Raji (cell line): Measurements from ENCODE around the gene CD69.

Source experiments
- POLR2A ChIP-seq: IDR thresholded peaks from 2 replicates; pipeline ENCODE4 v1.6.1; 2011; ENCODE audit warnings: low read depth, low read length, control low read depth; ENCODE audit not compliant: insufficient read depth

Gene CD69

DNA sequence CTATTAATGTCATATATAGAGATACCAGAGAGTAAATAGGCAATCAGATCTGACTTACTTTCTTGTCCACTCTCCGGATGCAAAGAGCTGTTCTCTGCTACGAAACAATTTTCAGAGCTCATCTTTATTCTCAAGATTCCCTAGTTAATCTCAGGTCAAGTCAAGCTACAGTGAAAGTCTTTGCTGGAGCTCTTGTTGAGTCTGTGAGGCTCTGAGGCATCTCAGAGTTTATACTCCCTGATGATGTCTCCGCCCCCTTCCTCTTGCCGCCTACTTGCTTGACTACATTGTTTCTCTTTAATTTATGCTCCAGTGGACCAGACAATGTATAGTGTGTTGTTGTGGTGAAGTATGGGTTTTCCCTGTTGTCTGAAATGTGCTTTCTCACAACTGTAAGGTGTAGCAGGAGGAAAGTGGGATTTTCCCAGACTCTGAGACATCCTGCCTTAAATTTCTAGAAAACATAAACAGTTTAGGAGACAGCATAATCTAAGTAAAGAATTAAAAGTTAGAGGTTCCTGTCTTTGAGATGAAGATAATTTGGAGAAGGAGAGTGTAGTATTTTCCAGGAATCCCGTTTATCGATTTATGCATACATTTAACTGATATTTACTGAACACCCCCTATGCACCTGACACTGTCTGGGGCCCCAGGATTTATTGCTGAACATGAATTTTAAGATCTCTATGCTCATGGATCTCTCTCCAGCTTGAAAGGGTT is at the start of gene CD69:
Gene CD69, minus strand, starts transcription at position 203 of the 720 bp plus-strand sequence. Its CDS starts 81 bp downstream, at position 122.
- TF ChIP-seq POLR2A = peak; percentile 68

DNA sequence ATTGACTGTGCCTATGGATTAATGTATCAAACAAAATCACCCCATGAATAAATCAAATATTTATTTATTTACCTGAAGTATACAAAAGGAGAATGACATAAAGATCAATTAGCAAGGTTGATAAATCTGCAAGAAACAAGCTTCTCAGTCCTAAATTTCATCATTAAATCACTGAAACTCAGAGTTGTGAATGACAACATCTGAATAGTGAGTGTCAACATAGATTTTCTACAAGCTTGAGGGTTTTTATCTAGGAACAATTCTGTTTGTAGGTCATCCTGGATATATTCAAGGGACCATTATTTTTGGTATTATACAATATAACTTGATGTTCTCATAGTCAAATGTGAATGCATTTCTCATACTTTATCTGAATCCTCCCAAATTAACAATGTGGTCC is 49.2 kb upstream of the CD69 start:
- no peak for TF ChIP-seq POLR2A

GRCh38 chr12:9809338-9809737 is 48.6 kb upstream of the CD69 start:
- TF ChIP-seq POLR2A = no peak

DNA sequence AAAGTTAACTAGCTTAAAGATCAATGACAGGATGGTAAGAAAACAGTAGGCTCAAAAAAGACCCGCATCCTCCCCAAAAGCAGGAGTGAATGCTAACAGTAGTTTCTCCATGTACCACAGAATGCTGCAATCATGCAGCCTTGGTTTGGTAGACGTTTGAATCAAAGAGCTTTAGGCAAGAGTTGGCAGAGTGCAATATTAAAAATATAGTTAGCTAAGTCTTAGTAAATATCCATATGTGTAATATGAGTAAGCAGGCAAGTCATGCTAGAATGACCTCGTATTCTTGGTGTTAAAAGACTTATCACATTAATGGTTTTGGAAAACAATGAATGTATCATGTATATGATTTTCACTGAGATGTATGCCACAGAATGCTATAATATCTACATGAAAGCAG is 47.8 kb upstream of the CD69 start:
- TF ChIP-seq POLR2A = no peak

DNA sequence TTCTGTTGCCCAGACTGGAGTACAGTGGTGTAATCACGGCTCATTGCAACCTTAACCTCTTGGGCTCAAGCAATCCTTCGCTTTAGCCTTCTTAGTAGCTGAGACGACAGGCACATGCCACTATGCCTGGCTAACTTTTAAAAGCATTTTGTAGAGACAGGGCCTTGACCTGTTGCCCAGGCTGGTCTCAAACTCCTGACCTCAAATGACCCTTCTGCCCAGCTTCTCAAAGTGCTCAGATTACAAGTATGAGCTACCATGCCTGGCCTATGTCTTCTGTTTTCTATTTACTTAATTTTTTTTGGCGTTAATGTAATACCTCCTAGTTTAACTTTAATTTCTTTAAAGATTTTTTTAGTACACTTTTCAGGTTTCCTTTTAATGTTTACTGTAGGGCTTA is 46.0 kb upstream of the CD69 start:
- TF ChIP-seq POLR2A = no peak

DNA sequence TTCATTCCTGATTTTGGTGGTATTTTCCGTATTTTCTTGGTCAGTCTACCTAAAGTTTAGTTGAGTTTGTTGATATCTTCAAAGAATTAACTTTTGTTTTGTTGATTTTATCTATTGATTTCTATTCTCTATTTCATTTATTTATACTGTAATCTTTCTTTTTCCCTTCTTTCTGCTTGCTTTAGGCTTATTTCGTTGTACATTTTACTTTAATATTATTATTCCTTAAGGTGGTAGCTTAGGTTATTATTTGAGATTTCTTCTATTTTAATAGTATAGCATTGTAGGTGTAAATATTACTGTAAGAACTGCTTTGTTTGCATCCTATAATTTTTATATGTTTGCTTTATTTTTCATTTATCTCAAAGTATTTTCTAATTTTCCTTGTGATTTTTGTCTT is 45.2 kb upstream of the CD69 start:
- no peak for TF ChIP-seq POLR2A

DNA sequence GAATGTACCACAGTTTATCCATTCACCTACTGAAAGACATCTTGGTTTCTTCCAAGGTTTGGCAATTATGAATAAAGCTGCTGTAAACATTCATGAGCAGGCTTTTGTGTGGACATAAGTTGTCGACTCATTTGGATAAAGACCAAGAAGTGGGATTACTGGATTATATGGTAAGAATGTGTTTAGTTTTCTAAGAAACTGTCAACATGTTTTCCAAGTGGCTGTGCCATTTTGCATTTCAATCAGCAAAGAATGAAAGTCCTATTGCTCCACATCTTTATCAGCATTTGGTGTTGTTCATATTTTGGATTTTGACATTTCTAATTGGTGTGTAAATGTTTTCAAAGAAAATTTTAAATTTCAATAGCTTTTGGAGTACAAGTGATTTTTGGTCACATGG is 39.3 kb upstream of the CD69 start:
- no peak for TF ChIP-seq POLR2A

- TF ChIP-seq POLR2A = no peak
These were observed 37.3 kb upstream of the CD69 start for GRCh38 chr12:9797722-9798619.

- TF ChIP-seq POLR2A = no peak
These were observed 36.3 kb upstream of the CD69 start for GRCh38 chr12:9796971-9797370.

GRCh38 chr12:9796346-9796745 is 35.6 kb upstream of the CD69 start:
- TF ChIP-seq POLR2A = no peak

GRCh38 chr12:9795945-9796344 is 35.2 kb upstream of the CD69 start:
- TF ChIP-seq POLR2A = no peak

- no peak for TF ChIP-seq POLR2A
These were observed 33.9 kb upstream of the CD69 start for GRCh38 chr12:9794484-9795093.

DNA sequence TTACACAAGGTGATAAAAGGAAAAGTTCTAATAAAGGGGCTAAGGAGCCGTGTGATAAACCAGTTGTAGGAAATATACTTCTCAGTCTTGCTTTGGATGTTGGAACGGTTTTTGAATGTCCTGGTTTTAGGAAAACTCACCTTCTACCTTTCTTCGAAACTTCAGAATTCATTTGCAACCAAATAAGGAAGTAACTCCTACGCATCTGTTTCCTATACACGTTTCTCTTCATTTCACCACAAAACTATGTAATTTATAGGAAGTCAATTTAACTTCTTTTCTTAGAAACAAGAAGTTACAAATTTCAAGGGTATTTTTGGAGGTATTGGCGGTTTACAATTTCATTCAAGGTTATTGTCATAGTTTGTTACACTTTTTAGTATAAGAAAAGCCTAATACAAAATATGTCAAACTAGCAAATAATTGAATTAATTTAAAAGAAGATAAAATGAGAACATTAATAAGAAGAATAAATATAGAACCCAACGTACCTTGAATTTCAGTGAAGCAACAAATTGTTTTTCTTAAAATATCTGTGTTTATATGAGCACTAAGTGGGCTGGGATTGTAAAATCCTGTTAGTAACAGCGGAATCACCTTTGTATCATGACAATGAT is 33.2 kb upstream of the CD69 start:
- no peak for TF ChIP-seq POLR2A

- no peak for TF ChIP-seq POLR2A
These were observed 32.4 kb upstream of the CD69 start for GRCh38 chr12:9792961-9793617.
